ENCODE data around the gene CELA2B. TPM values are rescaled to one million over a fixed set of nuclear protein-coding genes. Genes with fewer than 3 reads are reported as not detected.
"Not testable (repeated sequence)": the region's sequence is repeated elsewhere in the genome, so short reads cannot be mapped to it uniquely, and the experiment has no call there.

CELA2B gene
- total and polyA plus RNA-seq, 2 donors (not counting 1 experiment from before 2014, with no cell fraction given) = not detected

DNA sequence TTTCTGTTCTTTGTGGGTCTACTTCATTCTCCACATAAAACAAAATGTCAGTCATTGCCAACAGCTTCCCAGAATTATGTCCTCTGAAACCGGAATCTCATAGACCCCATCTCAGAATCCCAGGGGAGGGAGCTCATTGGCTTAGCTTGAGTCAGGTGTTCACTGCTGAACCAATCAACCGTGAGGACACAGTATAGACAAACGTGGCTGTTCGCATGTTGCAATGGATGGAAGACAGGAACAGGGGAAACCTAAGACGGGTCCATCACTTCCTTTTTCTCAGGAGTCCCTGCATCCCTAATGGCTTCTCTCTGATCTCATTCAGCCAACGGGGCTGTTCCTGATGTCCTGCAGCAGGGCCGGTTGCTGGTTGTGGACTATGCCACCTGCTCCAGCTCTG lies 10.2 kb upstream of the CELA2B start:
- no peak overlapping the region for H3K4me2 ChIP-seq (ENCODE audit: extremely low read depth, insufficient read depth, low read length)
- H3K4me1 ChIP-seq (ENCODE audit: control insufficient read depth, extremely low read depth, insufficient read depth, low read length) = peaks cover 4% of the 10 kb centered on the region
- H3K36me3 ChIP-seq (ENCODE audit: control insufficient read depth, insufficient read depth, low read length) = no peaks in the 10 kb centered on the region
- H3K27me3 ChIP-seq (ENCODE audit: control insufficient read depth, insufficient read depth, low read length) = no peaks in the 10 kb centered on the region
- no peak overlapping the region for H2AFZ ChIP-seq (ENCODE audit: low read length)
- H4K20me1 ChIP-seq (ENCODE audit: control insufficient read depth, extremely low read depth, insufficient read depth, low read length) = no peaks in the 10 kb centered on the region
- no peak overlapping the region for H3K9ac ChIP-seq (ENCODE audit: insufficient read depth, low read length)
- H3K79me2 ChIP-seq (ENCODE audit: control insufficient read depth, insufficient read depth, low read length) = no peaks in the 10 kb centered on the region
- no peak for DNase-seq (ENCODE audit: low read depth in 2 of 2)
- H3K27ac ChIP-seq (ENCODE audit: insufficient read depth, low read length) = no peak overlapping the region
- TF ChIP-seq, protein P1, sequence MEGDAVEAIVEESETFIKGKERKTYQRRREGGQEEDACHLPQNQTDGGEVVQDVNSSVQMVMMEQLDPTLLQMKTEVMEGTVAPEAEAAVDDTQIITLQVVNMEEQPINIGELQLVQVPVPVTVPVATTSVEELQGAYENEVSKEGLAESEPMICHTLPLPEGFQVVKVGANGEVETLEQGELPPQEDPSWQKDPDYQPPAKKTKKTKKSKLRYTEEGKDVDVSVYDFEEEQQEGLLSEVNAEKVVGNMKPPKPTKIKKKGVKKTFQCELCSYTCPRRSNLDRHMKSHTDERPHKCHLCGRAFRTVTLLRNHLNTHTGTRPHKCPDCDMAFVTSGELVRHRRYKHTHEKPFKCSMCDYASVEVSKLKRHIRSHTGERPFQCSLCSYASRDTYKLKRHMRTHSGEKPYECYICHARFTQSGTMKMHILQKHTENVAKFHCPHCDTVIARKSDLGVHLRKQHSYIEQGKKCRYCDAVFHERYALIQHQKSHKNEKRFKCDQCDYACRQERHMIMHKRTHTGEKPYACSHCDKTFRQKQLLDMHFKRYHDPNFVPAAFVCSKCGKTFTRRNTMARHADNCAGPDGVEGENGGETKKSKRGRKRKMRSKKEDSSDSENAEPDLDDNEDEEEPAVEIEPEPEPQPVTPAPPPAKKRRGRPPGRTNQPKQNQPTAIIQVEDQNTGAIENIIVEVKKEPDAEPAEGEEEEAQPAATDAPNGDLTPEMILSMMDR (conservative IDR thresholded peaks at IDR 0.05 in 1 of 2, IDR thresholded peaks at IDR 0.05 in 1 of 2; ENCODE audit: low read depth in 1 of 2, low read length in 2 of 2) = no peak
- no peak for TF ChIP-seq EZH2 (IDR thresholded peaks at IDR 0.05; ENCODE audit: low read length, missing control alignments)
- no peak overlapping the region for H3K4me3 ChIP-seq (replicated peaks in 1 of 4; ENCODE audit: control extremely low read depth in 1 of 4, insufficient read depth in 1 of 4, low read depth in 3 of 4, low read length in 4 of 4)
- H3K9me3 ChIP-seq (ENCODE audit: control insufficient read depth, insufficient read depth, low read depth, low read length) = no peaks in the 10 kb centered on the region

GRCh38 chr1:15466955-15467625 lies 8.8 kb upstream of the CELA2B start:
- not testable (repeated sequence) for H3K4me3 ChIP-seq (replicated peaks in 1 of 4; ENCODE audit: control extremely low read depth in 1 of 4, insufficient read depth in 1 of 4, low read depth in 3 of 4, low read length in 4 of 4); H3K79me2 ChIP-seq (ENCODE audit: control insufficient read depth, insufficient read depth, low read length); DNase-seq (ENCODE audit: low read depth in 2 of 2); H3K27me3 ChIP-seq (ENCODE audit: control insufficient read depth, insufficient read depth, low read length); H3K9ac ChIP-seq (ENCODE audit: insufficient read depth, low read length); H3K4me2 ChIP-seq (ENCODE audit: extremely low read depth, insufficient read depth, low read length); H3K9me3 ChIP-seq (ENCODE audit: control insufficient read depth, insufficient read depth, low read depth, low read length); H3K27ac ChIP-seq (ENCODE audit: insufficient read depth, low read length); H4K20me1 ChIP-seq (ENCODE audit: control insufficient read depth, extremely low read depth, insufficient read depth, low read length); H2AFZ ChIP-seq (ENCODE audit: low read length); H3K36me3 ChIP-seq (ENCODE audit: control insufficient read depth, insufficient read depth, low read length); H3K4me1 ChIP-seq (ENCODE audit: control insufficient read depth, extremely low read depth, insufficient read depth, low read length)

DNA sequence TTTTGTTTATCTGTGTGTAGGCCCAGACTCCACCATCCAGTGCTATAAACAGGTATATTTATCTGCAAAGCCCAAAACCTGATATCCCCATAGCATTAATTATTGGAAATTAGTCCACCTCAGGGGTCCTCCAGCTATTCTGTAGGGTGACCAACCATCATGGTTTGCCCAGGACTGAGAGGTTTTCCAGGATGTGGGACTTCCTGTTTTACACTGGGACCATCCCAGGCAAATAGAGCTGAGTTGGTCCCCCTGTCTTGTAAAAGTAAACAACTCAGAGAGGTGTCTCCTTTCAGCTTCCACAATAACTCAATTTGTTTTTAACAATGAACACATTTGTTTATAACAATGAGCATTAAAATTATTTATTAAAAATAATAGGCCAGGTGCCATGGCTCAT lies 7.8 kb upstream of the CELA2B start:
- Histone ChIP-seq H3K36me3 (ENCODE audit: control insufficient read depth, insufficient read depth, low read length) (no peaks in the 10 kb centered on the region), H3K9me3 (ENCODE audit: control insufficient read depth, insufficient read depth, low read depth, low read length) (no peaks in the 10 kb centered on the region), H3K4me2 (ENCODE audit: extremely low read depth, insufficient read depth, low read length) (no peak overlapping the region), H4K20me1 (ENCODE audit: control insufficient read depth, extremely low read depth, insufficient read depth, low read length) (no peaks in the 10 kb centered on the region), H3K79me2 (ENCODE audit: control insufficient read depth, insufficient read depth, low read length) (no peaks in the 10 kb centered on the region), H3K4me3 (replicated peaks in 1 of 4; ENCODE audit: control extremely low read depth in 1 of 4, insufficient read depth in 1 of 4, low read depth in 3 of 4, low read length in 4 of 4) (no peak overlapping the region), H3K9ac (ENCODE audit: insufficient read depth, low read length) (no peak overlapping the region), H3K27me3 (ENCODE audit: control insufficient read depth, insufficient read depth, low read length) (no peaks in the 10 kb centered on the region), H3K27ac (ENCODE audit: insufficient read depth, low read length) (no peak overlapping the region), H3K4me1 (ENCODE audit: control insufficient read depth, extremely low read depth, insufficient read depth, low read length) (peaks cover 4% of the 10 kb centered on the region), H2AFZ (ENCODE audit: low read length) (no peak overlapping the region)
- TF ChIP-seq EZH2 (IDR thresholded peaks at IDR 0.05; ENCODE audit: low read length, missing control alignments) = no peak
- TF ChIP-seq, protein P1 (conservative IDR thresholded peaks at IDR 0.05 in 1 of 2, IDR thresholded peaks at IDR 0.05 in 1 of 2; ENCODE audit: low read depth in 1 of 2, low read length in 2 of 2) = no peak
- DNase-seq (ENCODE audit: low read depth in 2 of 2) = no peak

Measured in fibroblast of lung (primary cell).